Activated naive CD8-positive, alpha-beta T cell treated with anti-CD3 and anti-CD28 coated beads for 36 hours (primary cell): Measurements from ENCODE around the gene ROR2. TPM values are rescaled to one million over a fixed set of nuclear protein-coding genes. Genes with fewer than 3 reads are reported as not detected.

Experiments used
- DNase-seq: peaks from one replicate; pipeline ENCODE4 v3.0.0; 2021
- H3K27ac Mint-ChIP-seq: one replicate; pipeline ENCODE4 v1.8.0; 2022; ENCODE audit warnings: mild to moderate bottlenecking, moderate library complexity, mixed read lengths
- H3K27me3 Mint-ChIP-seq: one replicate; pipeline ENCODE4 v1.8.0; 2022; ENCODE audit warnings: mild to moderate bottlenecking, mixed read lengths
- H3K36me3 Mint-ChIP-seq: one replicate; pipeline ENCODE4 v1.8.0; 2021; ENCODE audit warnings: mild to moderate bottlenecking, mixed read lengths
- H3K4me1 Mint-ChIP-seq: one replicate; pipeline ENCODE4 v1.8.0; 2021; ENCODE audit warnings: mixed read lengths
- H3K4me3 Mint-ChIP-seq: one replicate; pipeline ENCODE4 v1.8.0; 2022; ENCODE audit warnings: mild to moderate bottlenecking, moderate library complexity, mixed read lengths
- H3K9me3 Mint-ChIP-seq: one replicate; pipeline ENCODE4 v1.8.0; 2022; ENCODE audit warnings: mixed read lengths
- total RNA-seq, 2 experiments: library from RNA; stranded (reverse); gene quantifications; one replicate each; pipeline ENCODE4 v1.2.3, GENCODE V29; 2021

Gene ROR2
- total RNA-seq, 2 experiments from 2014 or later: not detected

GRCh38 chr9:91903126-91903911 is 46.7 kb downstream of the ROR2 start:
- Mint-ChIP-seq H3K4me3 (no peak overlapping the region), H3K27me3 (no peaks in the 10 kb centered on the region), H3K27ac (no peak overlapping the region), H3K4me1 (peaks cover 15% of the 10 kb centered on the region), H3K36me3 (no peaks in the 10 kb centered on the region), H3K9me3 (no peaks in the 10 kb centered on the region)
- DNase-seq: no peak

- Mint-ChIP-seq H3K27me3 (no peaks in the 10 kb centered on the region), H3K4me3 (no peak overlapping the region), H3K36me3 (no peaks in the 10 kb centered on the region), H3K27ac (no peak overlapping the region), H3K4me1 (peaks cover 13% of the 10 kb centered on the region), H3K9me3 (no peaks in the 10 kb centered on the region)
- no peak for DNase-seq
Observed at GRCh38 chr9:91902475-91903125, 47.4 kb downstream of the ROR2 start.

- Mint-ChIP-seq H3K36me3 (no peaks in the 10 kb centered on the region), H3K27me3 (peaks cover 6% of the 10 kb centered on the region), H3K4me3 (no peak overlapping the region), H3K4me1 (peaks cover 1% of the 10 kb centered on the region), H3K9me3 (no peaks in the 10 kb centered on the region), H3K27ac (no peak overlapping the region)
- DNase-seq: no peak
Observed at GRCh38 chr9:91900797-91901177, 49.2 kb downstream of the ROR2 start.

GRCh38 chr9:91900055-91900796 is 49.8 kb downstream of the ROR2 start:
- Mint-ChIP-seq H3K4me1 (peaks cover 1% of the 10 kb centered on the region), H3K27me3 (peaks cover 10% of the 10 kb centered on the region), H3K36me3 (no peaks in the 10 kb centered on the region), H3K4me3 (no peak overlapping the region), H3K27ac (no peak overlapping the region), H3K9me3 (no peaks in the 10 kb centered on the region)
- DNase-seq: no peak

- Mint-ChIP-seq H3K4me1 (peaks cover 1% of the 10 kb centered on the region), H3K9me3 (no peaks in the 10 kb centered on the region), H3K4me3 (no peak overlapping the region), H3K36me3 (no peaks in the 10 kb centered on the region), H3K27ac (no peak overlapping the region), H3K27me3 (peaks cover 15% of the 10 kb centered on the region)
- no peak for DNase-seq
Observed at GRCh38 chr9:91899594-91899993, 50.4 kb downstream of the ROR2 start.

GRCh38 chr9:91899219-91899563 is 50.8 kb downstream of the ROR2 start:
- H3K4me3 Mint-ChIP-seq: no peak overlapping the region
- H3K4me1 Mint-ChIP-seq: peaks cover 1% of the 10 kb centered on the region
- H3K27ac Mint-ChIP-seq: no peak overlapping the region
- DNase-seq: no peak
- peaks cover 16% of the 10 kb centered on the region for H3K27me3 Mint-ChIP-seq
- H3K9me3 Mint-ChIP-seq: no peaks in the 10 kb centered on the region
- no peaks in the 10 kb centered on the region for H3K36me3 Mint-ChIP-seq

- no peak overlapping the region for H3K27ac Mint-ChIP-seq
- H3K36me3 Mint-ChIP-seq: no peaks in the 10 kb centered on the region
- H3K4me1 Mint-ChIP-seq: peaks cover 1% of the 10 kb centered on the region
- H3K9me3 Mint-ChIP-seq: no peaks in the 10 kb centered on the region
- H3K27me3 Mint-ChIP-seq: peaks cover 21% of the 10 kb centered on the region
- no peak overlapping the region for H3K4me3 Mint-ChIP-seq
- DNase-seq: no peak
Observed at GRCh38 chr9:91898451-91899218, 51.4 kb downstream of the ROR2 start.

GRCh38 chr9:91897201-91897600 is 52.8 kb downstream of the ROR2 start:
- Mint-ChIP-seq H3K4me3 (no peak overlapping the region), H3K9me3 (no peaks in the 10 kb centered on the region), H3K36me3 (no peaks in the 10 kb centered on the region), H3K27ac (no peak overlapping the region), H3K4me1 (peaks cover 1% of the 10 kb centered on the region), H3K27me3 (peaks cover 22% of the 10 kb centered on the region)
- DNase-seq: no peak

GRCh38 chr9:91896513-91897121 is 53.4 kb downstream of the ROR2 start:
- H3K27me3 Mint-ChIP-seq: peaks cover 22% of the 10 kb centered on the region
- DNase-seq: no peak
- no peak overlapping the region for H3K4me3 Mint-ChIP-seq
- H3K36me3 Mint-ChIP-seq: no peaks in the 10 kb centered on the region
- no peaks in the 10 kb centered on the region for H3K9me3 Mint-ChIP-seq
- H3K27ac Mint-ChIP-seq: no peak overlapping the region
- H3K4me1 Mint-ChIP-seq: peaks cover 1% of the 10 kb centered on the region

- no peak for DNase-seq
- no peaks in the 10 kb centered on the region for H3K36me3 Mint-ChIP-seq
- H3K27ac Mint-ChIP-seq: no peak overlapping the region
- peaks cover 22% of the 10 kb centered on the region for H3K27me3 Mint-ChIP-seq
- peaks cover 1% of the 10 kb centered on the region for H3K4me1 Mint-ChIP-seq
- no peak overlapping the region for H3K4me3 Mint-ChIP-seq
- no peaks in the 10 kb centered on the region for H3K9me3 Mint-ChIP-seq
Observed at GRCh38 chr9:91896097-91896496, 53.9 kb downstream of the ROR2 start.

- Mint-ChIP-seq H3K27ac (no peak overlapping the region), H3K4me1 (peaks cover 1% of the 10 kb centered on the region), H3K9me3 (no peaks in the 10 kb centered on the region), H3K36me3 (no peaks in the 10 kb centered on the region), H3K4me3 (no peak overlapping the region), H3K27me3 (peaks cover 22% of the 10 kb centered on the region)
- DNase-seq: no peak
Observed at GRCh38 chr9:91894536-91894935, 55.5 kb downstream of the ROR2 start.

GRCh38 chr9:91894023-91894422 is 56.0 kb downstream of the ROR2 start:
- H3K27me3 Mint-ChIP-seq: peaks cover 22% of the 10 kb centered on the region
- no peak for DNase-seq
- no peak overlapping the region for H3K4me3 Mint-ChIP-seq
- H3K36me3 Mint-ChIP-seq: no peaks in the 10 kb centered on the region
- no peak overlapping the region for H3K27ac Mint-ChIP-seq
- peaks cover under 1% of the 10 kb centered on the region for H3K4me1 Mint-ChIP-seq
- no peaks in the 10 kb centered on the region for H3K9me3 Mint-ChIP-seq

GRCh38 chr9:91891915-91892314 is 58.1 kb downstream of the ROR2 start:
- Mint-ChIP-seq H3K27me3 (peaks cover 22% of the 10 kb centered on the region), H3K27ac (no peak overlapping the region), H3K36me3 (no peaks in the 10 kb centered on the region), H3K4me1 (no peaks in the 10 kb centered on the region), H3K9me3 (no peaks in the 10 kb centered on the region), H3K4me3 (no peak overlapping the region)
- no peak for DNase-seq

- Mint-ChIP-seq H3K27ac (no peak overlapping the region), H3K4me1 (no peaks in the 10 kb centered on the region), H3K27me3 (peaks cover 14% of the 10 kb centered on the region), H3K4me3 (no peak overlapping the region), H3K9me3 (no peaks in the 10 kb centered on the region), H3K36me3 (no peaks in the 10 kb centered on the region)
- no peak for DNase-seq
Observed at GRCh38 chr9:91890662-91891061, 59.4 kb downstream of the ROR2 start.
